Testis (tissue), 3 donors: Measurements from ENCODE around the gene GFRA1. TPM values are rescaled to one million over a fixed set of nuclear protein-coding genes. Genes with fewer than 3 reads are reported as not detected.

Experiments
- DNase-seq: peaks from one replicate; pipeline ENCODE4 v3.0.0-alpha.2; 2019
- H3K27ac ChIP-seq, 2 donors: fragments of 200-600 bp; sonication (generic); one replicate each; pipeline ENCODE4 v1.5.1; 2019
- H3K27me3 ChIP-seq: fragments of 200-600 bp; sonication (generic); one replicate; pipeline ENCODE4 v1.5.1; 2019
- H3K36me3 ChIP-seq: fragments of 200-600 bp; sonication (generic); one replicate; pipeline ENCODE4 v1.5.1; 2017; ENCODE audit warnings: low read depth; ENCODE audit errors: missing control alignments
- H3K4me1 ChIP-seq: fragments of 200-600 bp; sonication (generic); one replicate; pipeline ENCODE4 v1.5.1; 2019
- H3K4me3 ChIP-seq, 2 donors: fragments of 200-600 bp; sonication (generic); one replicate each; pipeline ENCODE4 v1.5.1; 2017 to 2019
- H3K9me3 ChIP-seq: fragments of 200-600 bp; sonication (generic); one replicate; pipeline ENCODE4 v1.5.1; 2017
- CTCF ChIP-seq, 3 experiments: fragments of 450-650 bp in 2 of 3; fragments of 200-600 bp in 1 of 3; sonication (generic) in 1 of 3; IDR thresholded peaks; one replicate each; pipeline ENCODE4 v1.5.1; 2016 to 2019; ENCODE audit warnings: antibody characterized with exemption in 3 of 3, mild to moderate bottlenecking in 2 of 3, moderate library complexity in 1 of 3
- POLR2A ChIP-seq: fragments of 450-650 bp; IDR thresholded peaks from one replicate; pipeline ENCODE4 v1.6.1; 2017; ENCODE audit warnings: antibody characterized with exemption, mild to moderate bottlenecking, moderate library complexity
- WGBS, 2 donors: methylation state at CpG; one replicate each; pipeline ENCODE4 v1.1.5; 2018; 5-methylcytosine and 5-hydroxymethylcytosine counted together
- intact Hi-C: fragments of 100-400 bp; cut with DNase I; formaldehyde crosslinking; loops from one replicate; pipeline ENCODE4 v1.15.1; 2023; ENCODE audit warnings: low total_unique reads
- polyA plus RNA-seq: library from polyadenylated mRNA; stranded (reverse); fragments of 350-450 nt; fragmentation: Illumina TruSeq; extraction: RNeasy Lipid Tissue Mini Kit (QIAGEN cat#74804); gene quantifications from one replicate; pipeline ENCODE4 v1.2.3, GENCODE V29; 2014; ENCODE audit warnings: low read depth, low replicate concordance; ENCODE audit not compliant: insufficient read depth
- total RNA-seq, 2 donors: library from RNA; depleted of rRNA; stranded (reverse); fragments of >200 nt; gene quantifications; one replicate each; pipeline ENCODE4 v1.2.3, GENCODE V29; 2016

Gene GFRA1
- total and polyA plus RNA-seq, 3 donors from 2014 or later: 8.6 to 23.8 (median 17.7) TPM

- no peak for DNase-seq
- no peak overlapping the region for H3K4me3 ChIP-seq
- no peak overlapping the region for H3K27ac ChIP-seq
- no peaks in the 10 kb centered on the region for H3K27me3 ChIP-seq
- no peak for TF ChIP-seq CTCF (IDR thresholded peaks at IDR 0.05)
- no peak for TF ChIP-seq POLR2A
- intact Hi-C loops: no loop called here
- H3K4me1 ChIP-seq: no peaks in the 10 kb centered on the region
- H3K9me3 ChIP-seq: no peaks in the 10 kb centered on the region
- 86 to 90% methylated on average over 2 of the region's 2 CpGs for WGBS, 2 donors
- H3K36me3 ChIP-seq: no peaks in the 10 kb centered on the region
Measured at GRCh38 chr10:116190883-116191282, 82.1 kb downstream of the GFRA1 start.

GRCh38 chr10:116186273-116186672 lies 86.7 kb downstream of the GFRA1 start:
- intact Hi-C loops: no loop called here
- no peaks in the 10 kb centered on the region for H3K36me3 ChIP-seq
- no peaks in the 10 kb centered on the region for H3K9me3 ChIP-seq
- no peak for TF ChIP-seq POLR2A
- TF ChIP-seq CTCF (IDR thresholded peaks at IDR 0.05): no peak
- no peaks in the 10 kb centered on the region for H3K27me3 ChIP-seq
- 85 to 88% methylated on average over 5 to 6 of the region's 6 CpGs for WGBS, 2 donors
- H3K4me3 ChIP-seq: no peak overlapping the region
- H3K4me1 ChIP-seq: no peaks in the 10 kb centered on the region
- no peak overlapping the region for H3K27ac ChIP-seq
- DNase-seq: no peak

- Histone ChIP-seq H3K27ac (no peak overlapping the region), H3K4me1 (no peaks in the 10 kb centered on the region), H3K9me3 (no peaks in the 10 kb centered on the region), H3K36me3 (no peaks in the 10 kb centered on the region), H3K4me3 (no peak overlapping the region), H3K27me3 (no peaks in the 10 kb centered on the region)
- no peak for TF ChIP-seq CTCF (IDR thresholded peaks at IDR 0.05)
- no peak for TF ChIP-seq POLR2A
- no peak for DNase-seq
- intact Hi-C loops: no loop called here
- WGBS, 2 donors: 78 to 90% methylated on average over 7 of the region's 7 CpGs
Measured at GRCh38 chr10:116185199-116185867, 87.7 kb downstream of the GFRA1 start.

GRCh38 chr10:116184512-116184794 lies 88.6 kb downstream of the GFRA1 start:
- TF ChIP-seq CTCF (IDR thresholded peaks at IDR 0.05) (no peak), POLR2A (no peak)
- no peak overlapping the region for H3K27ac ChIP-seq
- H3K4me3 ChIP-seq: no peak overlapping the region
- intact Hi-C loops: no loop called here
- H3K4me1 ChIP-seq: no peaks in the 10 kb centered on the region
- H3K36me3 ChIP-seq: no peaks in the 10 kb centered on the region
- no peak for DNase-seq
- no peaks in the 10 kb centered on the region for H3K9me3 ChIP-seq
- 91 to 97% methylated on average over 3 of the region's 3 CpGs for WGBS, 2 donors
- no peaks in the 10 kb centered on the region for H3K27me3 ChIP-seq
